HG03196 (cell line): Measurements from ENCODE around the gene NEBL.

Source experiments
- ATAC-seq: cut with Tn5 transposase; IDR thresholded peaks from one replicate; pipeline ENCODE4 v1.9.1; 2021; ENCODE audit not compliant: unreplicated experiment

NEBL gene

DNA sequence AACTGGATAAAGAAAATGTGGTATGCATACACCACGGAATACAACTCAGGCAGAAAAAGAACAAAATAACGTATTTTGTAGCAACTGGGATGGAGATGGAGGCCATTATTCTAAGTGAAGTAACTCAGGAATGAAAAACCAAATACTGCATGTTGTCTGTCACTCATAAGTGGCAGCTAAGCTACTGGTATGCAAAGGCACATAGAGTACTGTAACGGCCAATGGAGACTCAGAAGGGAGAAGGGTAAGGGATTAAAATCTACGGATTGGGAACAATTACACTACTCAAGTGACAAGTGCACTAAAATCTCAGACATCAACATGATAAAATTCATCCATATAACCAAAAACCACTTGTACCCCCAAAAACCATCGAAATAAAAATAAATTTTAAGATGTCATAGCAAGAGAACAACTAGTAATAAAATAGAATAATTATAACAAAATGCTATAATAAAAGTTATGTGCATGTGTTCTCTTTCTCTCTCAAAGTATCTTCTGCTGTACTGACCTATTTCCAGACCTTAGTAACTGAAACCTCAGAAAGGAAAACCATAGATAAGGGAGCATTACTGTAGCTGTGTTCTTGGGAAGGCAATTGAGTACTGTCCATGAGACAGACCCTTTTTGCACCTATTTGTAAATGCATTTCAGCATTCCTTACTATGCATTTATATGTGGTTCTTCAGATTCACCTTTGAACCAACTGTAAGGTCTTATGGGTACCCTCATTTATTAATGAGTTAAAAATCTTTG lies 6.7 kb upstream of the NEBL start:
- ATAC-seq = no peak

DNA sequence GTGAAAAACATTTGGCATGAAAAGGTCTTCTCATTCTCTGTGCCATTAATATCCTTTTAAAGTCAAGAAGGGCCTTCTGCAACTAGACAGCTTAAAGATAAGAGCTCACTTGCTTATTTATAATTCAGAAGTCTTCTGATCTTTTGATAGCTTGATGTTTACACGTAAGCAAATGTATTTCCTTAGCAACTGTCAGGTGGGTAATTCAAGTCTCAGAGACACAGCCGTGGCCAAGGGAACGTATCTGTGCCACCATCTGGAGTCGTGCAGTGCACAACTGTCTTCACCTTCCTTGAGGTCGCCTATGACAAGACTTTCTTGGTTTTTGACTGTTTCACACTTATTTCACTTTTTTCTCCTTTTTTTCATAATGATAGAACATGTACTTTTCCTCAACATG lies 4.0 kb upstream of the NEBL start:
- no peak for ATAC-seq

DNA sequence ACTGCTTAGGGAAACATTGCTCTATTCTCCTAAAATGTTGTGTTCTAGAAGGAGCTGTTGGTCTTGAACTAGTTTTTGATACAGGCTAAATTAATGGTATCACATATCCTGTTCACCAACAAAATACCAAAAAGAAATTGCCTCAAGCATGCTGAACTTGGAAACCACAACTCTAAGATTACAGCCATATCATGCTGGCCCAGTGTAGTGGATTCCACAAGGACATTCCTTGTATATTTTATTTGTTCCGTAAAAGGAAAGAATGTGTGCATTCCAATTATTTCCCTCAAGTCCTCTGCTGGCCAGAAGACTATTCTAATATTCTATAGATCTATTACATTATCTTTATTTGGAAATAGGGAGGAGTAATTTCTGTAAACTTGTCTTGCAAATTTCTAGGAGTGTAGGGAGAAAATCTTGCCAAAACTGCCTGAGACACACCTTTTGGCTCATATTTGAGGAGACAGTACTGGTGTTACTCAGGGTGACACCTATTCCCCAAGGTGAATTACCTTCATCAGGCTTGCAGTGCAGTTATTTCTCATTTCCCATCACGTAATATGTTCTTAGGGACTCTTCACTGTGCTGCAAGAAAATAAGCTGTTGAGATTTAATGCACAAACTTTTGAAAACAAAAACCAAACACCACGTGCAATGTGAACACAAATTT lies 1.9 kb upstream of the NEBL start:
- ATAC-seq = no peak

DNA sequence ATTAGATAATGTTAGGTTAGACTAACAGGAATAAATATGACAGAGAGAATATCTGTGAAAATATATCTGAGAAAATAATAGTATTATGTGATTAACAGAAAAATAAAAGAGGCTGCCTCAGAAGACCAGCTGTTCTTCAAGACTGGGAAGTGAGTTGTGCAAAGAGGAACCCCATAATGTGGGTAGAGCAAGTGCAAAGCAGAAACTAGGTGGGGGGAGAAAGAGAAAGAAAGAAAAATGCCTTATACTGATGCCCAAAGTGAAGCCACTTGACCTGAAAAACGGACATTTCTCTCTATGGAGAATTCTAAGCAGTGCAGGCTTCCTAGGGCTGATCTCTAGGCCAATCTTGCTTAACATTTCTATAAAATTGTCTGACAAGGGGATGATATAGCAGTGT lies 3.8 kb downstream of the NEBL start:
- ATAC-seq = no peak

DNA sequence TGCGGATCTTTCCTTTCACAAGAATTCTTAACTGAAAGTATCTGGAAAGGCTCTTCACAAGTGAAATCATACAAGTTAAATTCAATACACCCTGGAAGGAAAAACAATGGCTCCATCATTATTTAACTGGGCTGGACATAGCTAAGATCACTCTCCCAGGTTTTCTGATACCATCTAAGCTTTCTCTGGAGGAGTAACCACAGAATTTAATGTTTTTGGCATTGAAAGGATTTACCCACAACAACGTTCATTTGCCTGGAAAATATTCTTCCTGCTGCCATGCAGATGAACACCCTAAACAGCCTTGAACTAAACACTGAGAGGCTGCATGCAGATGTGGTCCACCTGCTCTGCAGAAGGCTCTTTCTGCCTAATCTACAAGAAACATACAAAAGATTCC lies 4.3 kb downstream of the NEBL start:
- no peak for ATAC-seq

DNA sequence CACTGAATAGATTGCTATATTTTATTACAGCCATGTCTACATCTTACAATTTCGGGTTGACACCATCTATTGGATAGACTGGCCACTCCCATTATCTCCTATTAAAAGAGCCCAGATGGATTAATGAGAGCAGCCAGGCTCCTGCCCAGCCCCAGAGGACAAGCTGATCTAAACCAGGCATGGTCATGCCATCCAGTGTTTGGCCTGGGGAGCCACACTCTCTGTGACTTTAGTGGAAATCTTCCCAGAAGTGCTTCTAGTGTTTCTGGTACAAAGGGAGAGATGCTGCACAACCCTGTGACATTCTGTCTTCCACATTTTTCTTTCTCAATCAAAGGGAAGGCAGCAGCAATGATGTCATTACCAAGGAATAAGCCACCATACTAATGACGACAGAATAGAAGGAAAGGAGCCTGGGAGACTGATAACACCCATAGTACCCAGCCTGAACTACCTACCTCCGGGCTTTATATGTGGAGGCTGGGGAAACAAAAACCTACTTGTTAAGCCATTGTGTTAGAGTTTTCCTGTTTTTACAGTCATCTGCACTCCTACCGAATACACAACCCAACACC lies 5.0 kb downstream of the NEBL start:
- no peak for ATAC-seq

DNA sequence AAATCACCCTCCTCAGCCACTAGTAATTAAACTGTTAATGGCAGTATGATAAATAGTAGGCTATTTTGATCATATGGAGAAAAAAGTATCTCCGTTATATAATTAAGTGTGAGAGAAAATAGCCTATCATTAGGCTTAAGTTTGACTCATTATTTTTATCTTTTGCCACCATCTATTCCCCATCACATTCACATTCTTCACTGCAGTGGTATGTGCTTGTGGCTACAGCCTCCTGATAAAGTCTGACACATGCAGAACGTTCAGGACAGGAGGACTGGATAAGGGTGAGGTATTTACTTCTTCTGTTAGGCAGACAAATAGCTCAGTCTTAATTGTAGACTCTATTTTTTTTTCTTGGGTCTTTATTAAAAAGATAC lies 5.8 kb downstream of the NEBL start:
- ATAC-seq = no peak

DNA sequence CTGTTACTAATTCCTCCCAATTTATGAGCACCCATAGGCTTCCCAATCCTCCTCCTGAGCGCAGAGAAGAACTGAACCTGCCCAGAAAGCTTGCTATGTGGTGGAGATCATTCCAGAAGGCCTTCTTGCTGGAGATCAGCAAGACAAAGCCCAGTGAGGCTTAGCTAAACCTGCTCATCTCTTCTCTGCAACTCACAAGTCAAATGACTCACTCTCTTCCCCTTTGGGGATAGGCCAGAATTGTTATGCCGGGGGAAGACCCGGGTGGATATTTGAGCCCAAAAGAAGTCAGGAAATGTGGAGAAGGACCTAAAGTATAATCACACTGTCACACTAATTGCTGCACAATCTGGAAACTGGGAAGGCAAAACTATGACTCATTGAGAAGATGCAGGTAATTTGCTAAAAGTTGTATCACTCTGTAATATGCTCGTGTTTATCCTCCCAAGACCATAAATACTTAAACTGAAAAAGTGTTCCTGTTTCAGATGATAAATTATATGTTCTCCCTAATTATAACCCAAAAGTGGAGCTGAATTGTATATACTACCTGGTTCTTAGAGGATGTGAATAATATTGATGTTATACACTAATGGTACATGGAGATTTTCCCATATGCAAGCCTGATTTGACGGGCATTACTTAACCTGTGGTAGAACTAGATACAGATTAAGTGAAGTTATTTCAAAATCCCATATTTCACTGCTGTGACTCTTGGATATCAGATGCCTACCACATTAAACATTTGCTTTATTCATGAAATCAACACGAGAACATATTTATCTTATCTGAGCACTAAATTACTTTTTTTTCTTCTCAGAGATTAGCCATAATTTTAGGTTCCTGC lies 6.4 kb downstream of the NEBL start:
- no peak for ATAC-seq

DNA sequence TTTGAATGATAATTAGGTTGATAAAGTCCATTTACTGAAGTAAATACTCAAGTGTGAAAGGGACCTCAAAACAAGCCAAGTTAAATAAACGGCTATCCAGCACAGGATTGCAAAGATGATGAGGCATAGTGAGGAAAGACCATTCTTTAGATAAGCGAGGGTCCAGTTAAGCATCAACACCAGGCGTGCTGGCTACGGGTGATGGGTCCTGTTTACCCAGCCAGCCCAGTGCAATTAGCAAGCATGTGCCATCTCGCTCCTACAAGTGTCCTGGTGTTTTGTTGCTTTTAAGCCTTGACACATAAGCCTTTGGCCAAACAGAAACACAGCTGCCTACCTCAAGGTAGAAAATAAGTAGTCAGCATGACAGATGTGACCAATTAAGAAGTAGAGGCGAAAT lies 7.1 kb downstream of the NEBL start:
- ATAC-seq = no peak

DNA sequence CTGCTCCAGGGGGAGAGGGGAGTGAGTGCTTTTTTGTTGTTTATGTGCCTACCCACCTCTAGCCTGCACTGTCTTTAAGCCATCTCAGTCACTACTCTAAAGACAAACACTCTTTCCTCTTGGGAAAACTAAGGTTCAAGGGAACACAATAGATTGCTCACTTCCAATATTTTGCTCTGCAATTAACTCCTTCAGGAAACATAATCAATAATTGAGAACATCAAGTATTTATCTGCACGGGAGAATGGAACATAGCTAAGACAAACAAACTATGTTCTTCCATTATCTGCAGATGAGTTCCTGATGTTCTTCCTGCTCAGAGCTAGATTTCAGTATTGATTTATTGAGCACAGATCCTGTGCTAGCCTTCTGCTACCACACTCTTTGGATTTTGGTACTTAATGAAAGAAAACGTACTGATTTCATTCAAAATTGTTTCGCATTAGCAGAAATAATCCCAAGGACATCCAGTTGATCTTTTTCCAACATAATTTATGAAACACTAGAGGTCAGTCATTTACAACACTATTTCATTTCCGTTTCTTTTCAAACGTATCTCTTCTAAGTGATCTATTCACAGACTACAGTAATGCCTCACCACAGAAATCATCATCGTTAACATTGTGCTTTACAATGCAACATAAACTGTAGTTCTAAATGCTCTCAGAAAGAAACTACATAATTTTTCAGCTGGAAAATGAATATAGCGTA lies 8.3 kb downstream of the NEBL start:
- ATAC-seq = no peak

DNA sequence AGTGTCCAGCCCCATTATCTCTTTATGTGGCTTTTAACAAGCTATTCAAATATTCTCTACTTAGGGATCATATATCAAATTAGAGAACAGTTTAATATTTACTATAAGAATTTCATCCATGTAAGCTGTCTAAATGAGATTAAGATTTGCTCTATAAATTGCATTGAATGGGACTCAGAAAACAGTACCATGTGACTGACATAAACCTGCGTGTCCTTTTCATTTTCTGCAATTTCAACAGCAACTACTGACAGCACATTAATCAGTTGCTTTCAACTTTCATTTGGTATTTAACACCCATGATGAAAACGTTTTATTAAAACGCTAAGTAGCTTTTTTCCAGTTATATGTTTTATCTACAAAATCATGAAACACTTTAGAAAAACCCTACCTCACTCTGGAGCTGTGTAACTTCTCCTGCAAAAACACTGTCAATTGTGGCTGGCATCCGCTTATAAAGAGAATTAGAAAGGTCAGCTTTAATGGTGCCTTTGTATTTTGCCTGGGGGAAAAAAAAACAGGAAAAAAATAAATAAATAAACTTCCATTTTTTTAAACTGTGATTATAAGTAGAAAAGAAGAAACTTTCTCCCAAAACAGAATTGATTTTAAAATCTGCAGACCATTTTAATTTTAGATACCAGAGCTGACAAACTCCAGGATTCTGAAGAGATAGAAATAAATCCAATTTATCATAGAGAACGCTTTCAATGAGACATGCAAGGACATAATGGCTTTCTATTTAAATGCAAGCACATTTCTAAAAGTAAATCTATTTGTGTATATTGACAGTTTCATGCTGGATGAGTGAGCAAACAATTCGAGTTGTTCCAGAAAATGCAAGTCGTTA lies 9.2 kb downstream of the NEBL start:
- ATAC-seq = no peak

DNA sequence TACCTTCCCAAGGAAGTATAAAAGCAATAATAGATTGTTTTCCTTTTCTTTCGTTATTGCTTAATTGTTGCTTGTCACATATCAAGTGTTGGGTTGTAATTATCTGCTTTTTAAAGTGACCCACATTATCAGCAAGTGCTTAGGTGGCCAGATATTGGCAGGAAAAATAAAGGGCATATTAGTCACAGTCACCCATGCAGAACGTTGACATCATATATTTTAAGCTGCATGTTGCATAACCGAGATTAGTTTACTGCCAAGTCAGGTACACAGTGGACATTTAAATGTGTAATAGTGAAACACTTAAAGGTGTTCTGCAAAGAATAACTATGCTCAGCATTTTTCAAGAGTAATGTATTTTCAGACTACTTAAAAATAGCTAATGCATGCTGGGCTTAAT lies 11.4 kb downstream of the NEBL start:
- no peak for ATAC-seq

DNA sequence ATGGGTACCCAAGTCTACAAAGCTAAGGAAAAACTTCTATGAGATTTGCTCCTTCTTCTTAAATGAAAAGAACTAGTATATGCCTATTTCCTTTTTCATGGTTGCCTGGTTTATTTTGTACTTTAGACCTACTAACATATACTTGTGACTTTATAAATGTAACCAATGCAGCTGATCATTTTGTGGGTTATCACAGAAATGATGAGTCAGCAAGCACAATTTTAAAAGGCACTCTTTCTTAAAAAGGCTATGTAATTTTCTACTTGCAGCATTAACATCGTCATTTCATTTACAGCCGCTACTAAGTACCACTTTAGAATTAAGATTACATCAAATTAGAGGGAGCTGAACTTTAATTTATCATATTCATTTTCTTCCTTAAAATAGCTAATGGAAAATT lies 13.6 kb downstream of the NEBL start:
- no peak for ATAC-seq

DNA sequence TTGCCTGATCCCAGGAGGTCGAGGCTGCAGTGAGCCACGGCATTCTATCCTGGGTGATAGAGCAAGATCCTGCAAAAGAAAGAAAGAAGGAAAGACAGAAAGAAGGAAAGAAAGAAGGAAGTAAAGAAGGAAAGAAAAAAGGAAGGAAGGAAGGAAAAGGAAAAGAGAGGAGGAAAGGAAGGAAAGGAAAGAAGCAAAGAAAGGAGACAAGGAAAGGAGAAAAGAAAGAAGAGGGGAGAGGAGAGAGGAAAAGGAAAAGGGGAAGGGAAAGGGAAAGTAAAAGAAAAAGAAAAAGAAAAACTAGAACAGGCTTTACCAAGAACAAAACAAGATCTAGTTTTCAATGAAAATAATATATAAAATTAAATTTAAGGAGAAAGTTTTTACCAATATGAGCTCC lies 15.0 kb downstream of the NEBL start:
- ATAC-seq = no peak

DNA sequence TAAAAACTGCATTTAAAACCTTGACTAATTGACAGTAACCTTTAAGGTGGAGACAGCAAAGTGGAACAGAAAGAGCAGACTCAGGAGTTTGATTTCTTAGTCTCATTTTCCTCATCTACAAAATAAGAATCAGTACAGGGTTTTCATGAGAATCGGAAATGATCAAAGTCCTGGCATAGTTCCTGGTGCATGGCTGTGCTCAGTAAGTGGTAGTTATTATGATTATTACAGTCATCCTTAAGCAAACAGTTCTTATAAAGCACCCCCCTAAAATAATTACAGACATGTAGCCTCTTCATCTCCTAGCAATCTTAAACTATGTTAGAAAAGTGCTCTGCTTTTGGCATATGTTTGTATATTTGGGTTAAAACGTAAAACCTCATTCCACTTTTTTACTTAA lies 18.0 kb downstream of the NEBL start:
- ATAC-seq = no peak

DNA sequence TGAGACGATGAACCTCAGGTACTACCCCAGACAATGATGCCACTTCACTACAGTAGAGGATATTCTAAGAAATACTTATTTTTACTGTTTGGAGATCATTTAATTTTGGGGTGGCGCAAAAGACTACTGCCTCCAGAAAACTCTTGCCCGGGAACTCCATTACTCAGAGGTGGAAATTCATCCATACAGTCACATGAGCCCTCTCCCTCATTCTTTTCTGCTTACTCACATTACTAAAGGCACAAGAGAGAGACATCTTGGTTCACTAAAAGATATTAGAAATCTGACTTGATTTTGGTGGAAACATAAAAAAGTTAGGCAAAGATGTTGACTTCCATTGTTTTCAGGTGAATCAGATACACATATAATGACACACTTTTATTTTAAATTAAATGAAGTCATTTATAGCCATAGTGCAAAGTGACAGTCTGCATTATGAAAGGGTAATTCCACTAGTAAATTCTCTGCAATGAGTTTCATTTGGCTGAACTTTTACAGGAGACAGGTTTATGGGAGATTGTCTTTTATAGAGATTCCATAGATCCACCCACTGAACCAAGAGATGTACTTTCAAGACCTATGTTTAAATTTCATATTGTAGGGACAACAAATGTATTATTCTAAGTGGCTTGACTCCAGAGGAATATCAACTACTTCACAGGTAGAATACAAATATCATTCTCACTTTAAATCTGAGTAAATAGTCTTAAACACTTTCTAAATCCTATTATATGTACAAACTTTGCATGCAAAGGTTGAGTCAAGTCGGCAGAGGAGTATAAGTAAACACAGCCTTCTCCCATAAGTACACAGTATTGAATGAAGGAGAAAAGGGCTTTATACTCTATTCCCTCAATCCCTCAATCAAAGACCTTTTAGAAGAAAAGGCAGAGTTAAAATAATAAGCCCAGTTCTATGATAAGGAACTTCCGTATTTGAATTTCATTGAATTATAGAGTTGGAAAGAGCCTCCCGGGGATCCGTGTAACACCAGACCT lies 18.8 kb downstream of the NEBL start:
- ATAC-seq = no peak

DNA sequence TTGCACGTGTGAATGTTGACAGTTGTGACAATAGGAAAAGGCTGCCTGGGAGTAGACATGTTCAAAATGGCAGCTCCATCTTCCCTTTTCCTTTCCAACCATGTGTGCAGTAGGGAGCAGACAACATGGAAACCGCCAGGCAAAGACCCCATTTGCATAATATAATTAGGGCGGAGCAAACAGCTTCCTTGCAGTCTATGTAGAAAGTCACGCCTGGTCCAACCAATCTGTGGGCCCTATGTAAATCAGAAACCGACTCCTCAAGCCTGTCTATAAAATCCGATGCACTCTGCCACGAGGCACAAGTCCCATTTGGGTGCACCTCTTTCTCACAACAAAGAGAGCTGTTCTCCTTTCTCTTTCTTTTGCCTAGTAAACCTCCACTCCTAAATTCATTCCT lies 19.6 kb downstream of the NEBL start:
- ATAC-seq = no peak

DNA sequence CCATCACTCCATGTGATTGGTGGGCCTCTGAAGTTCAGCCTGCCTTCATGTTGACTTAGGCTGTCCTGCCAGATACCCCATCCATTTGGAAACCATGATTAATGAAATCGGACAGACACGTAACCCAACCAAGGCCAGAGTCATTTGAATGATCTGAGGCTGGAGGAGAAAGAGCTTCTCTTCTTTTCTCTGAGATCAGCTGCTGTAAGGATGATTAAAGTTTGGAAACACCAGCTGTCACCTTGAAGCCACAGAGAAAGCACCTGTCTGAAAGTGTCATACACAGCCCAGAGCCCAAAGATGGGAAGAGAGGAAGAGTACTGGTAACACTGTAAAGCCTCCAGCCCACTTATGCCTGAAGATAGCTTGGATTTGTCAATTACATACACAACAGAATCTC lies 22.9 kb downstream of the NEBL start:
- no peak for ATAC-seq

DNA sequence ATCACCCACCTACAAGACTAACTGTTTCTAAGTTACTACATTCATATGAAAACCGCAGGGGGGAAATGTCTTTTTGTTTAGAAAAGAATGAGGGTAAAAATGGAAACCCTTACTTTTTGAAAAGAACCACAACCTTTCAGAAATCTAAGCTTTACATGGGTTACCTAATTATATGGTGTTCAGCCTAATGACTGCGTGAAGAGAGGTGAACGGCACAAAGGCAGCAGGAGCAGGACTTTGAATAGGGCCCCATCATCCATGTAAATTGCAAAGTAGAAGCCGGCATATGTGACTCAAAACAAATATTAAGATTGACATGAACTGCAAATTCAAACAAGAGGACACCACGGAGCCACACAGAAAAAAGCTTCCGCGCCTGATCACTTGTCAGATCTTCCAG lies 25.1 kb downstream of the NEBL start:
- no peak for ATAC-seq
